Measurements from ENCODE around the gene KIAA1755.

Gene KIAA1755

GRCh38 chr20:38219006-38219950 lies 41.3 kb downstream of the KIAA1755 start:
- no peak overlapping the region for H3K4me3 ChIP-seq (ENCODE audit: low read length)
- no peak for DNase-seq (ENCODE audit: low read depth)
- TF ChIP-seq, protein P1, sequence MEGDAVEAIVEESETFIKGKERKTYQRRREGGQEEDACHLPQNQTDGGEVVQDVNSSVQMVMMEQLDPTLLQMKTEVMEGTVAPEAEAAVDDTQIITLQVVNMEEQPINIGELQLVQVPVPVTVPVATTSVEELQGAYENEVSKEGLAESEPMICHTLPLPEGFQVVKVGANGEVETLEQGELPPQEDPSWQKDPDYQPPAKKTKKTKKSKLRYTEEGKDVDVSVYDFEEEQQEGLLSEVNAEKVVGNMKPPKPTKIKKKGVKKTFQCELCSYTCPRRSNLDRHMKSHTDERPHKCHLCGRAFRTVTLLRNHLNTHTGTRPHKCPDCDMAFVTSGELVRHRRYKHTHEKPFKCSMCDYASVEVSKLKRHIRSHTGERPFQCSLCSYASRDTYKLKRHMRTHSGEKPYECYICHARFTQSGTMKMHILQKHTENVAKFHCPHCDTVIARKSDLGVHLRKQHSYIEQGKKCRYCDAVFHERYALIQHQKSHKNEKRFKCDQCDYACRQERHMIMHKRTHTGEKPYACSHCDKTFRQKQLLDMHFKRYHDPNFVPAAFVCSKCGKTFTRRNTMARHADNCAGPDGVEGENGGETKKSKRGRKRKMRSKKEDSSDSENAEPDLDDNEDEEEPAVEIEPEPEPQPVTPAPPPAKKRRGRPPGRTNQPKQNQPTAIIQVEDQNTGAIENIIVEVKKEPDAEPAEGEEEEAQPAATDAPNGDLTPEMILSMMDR (IDR thresholded peaks at IDR 0.05; ENCODE audit: insufficient read depth, low read depth, low read length, missing control alignments), result no peak

DNA sequence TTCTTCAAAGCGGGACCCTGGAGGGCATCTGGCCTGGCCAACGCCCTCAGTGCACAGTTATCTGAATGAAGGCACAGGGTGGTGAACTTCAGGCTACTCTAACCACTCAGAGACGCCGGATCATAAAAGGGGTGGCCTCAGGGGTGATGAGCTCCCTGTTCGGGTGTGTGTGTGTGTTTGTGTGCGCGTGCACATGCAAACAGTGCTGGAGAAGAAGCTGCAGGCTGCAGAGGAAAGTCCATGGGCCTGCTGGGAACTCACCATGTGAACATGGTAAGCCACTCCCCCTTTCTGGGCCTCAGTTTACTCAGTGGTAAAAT lies 42.0 kb downstream of the KIAA1755 start:
- TF ChIP-seq, protein P1 (IDR thresholded peaks at IDR 0.05; ENCODE audit: insufficient read depth, low read depth, low read length, missing control alignments), result no peak
- H3K4me3 ChIP-seq (ENCODE audit: low read length), result no peak overlapping the region
- DNase-seq (ENCODE audit: low read depth), result no peak

GRCh38 chr20:38217791-38218565 lies 42.6 kb downstream of the KIAA1755 start:
- TF ChIP-seq, protein P1 (IDR thresholded peaks at IDR 0.05; ENCODE audit: insufficient read depth, low read depth, low read length, missing control alignments), result no peak
- H3K4me3 ChIP-seq (ENCODE audit: low read length), result no peak overlapping the region
- peak; percentile 94 for DNase-seq (ENCODE audit: low read depth)

- no peak overlapping the region for H3K4me3 ChIP-seq (ENCODE audit: low read length)
- DNase-seq (ENCODE audit: low read depth), result no peak
These were observed 43.6 kb downstream of the KIAA1755 start for GRCh38 chr20:38216746-38217595.

GRCh38 chr20:38216201-38216600 lies 44.3 kb downstream of the KIAA1755 start:
- H3K4me3 ChIP-seq (ENCODE audit: low read length), result no peak overlapping the region
- TF ChIP-seq, protein P1 (IDR thresholded peaks at IDR 0.05; ENCODE audit: insufficient read depth, low read depth, low read length, missing control alignments), result no peak
- DNase-seq (ENCODE audit: low read depth), result no peak

More at GRCh38 chr20:38216746-38217595, 43.6 kb downstream of the KIAA1755 start:
- TF ChIP-seq, protein P1 (IDR thresholded peaks at IDR 0.05; ENCODE audit: insufficient read depth, low read depth, low read length, missing control alignments), result no peak

Measured in epithelial cell of esophagus (primary cell).